Panc1 (cell line): Measurements from ENCODE around the gene HECTD3. TPM values are rescaled to one million over a fixed set of nuclear protein-coding genes. Genes with fewer than 3 reads are reported as not detected.
"Not testable (repeated sequence)": the region's sequence is repeated elsewhere in the genome, so short reads cannot be mapped to it uniquely, and the experiment has no call there.

Source experiments
- ATAC-seq: fragments of 200-7000 bp; cut with Tn5 transposase; 2 replicates; pipeline ENCODE4 v1.9.1; 2020; ENCODE audit warnings: mild to moderate bottlenecking, moderate library complexity
- BruUV-seq: library from RNA; stranded (reverse); fragments of 400-500 nt; replicated peaks from 2 replicates; lab custom pipeline; 2021; lab: Mats Ljungman, UMichigan
- CTCF ChIA-PET: fragments of 300-600 bp; sonication (Branson Sonifier 250); formaldehyde crosslinking; loops from one replicate; lab custom pipeline; 2022; ENCODE audit warnings: antibody characterized with exemption; lab: Charles Lee
- POLR2A ChIA-PET: fragments of 300-600 bp; sonication (Branson Sonifier 250); formaldehyde crosslinking; loops from one replicate; lab custom pipeline; 2022; ENCODE audit warnings: antibody characterized with exemption; lab: Charles Lee
- DNase-seq: peaks from one replicate; pipeline ENCODE4 v3.0.0-alpha.2; 2010; ENCODE audit warnings: low read depth, low spot score
- H3K27ac ChIP-seq: 2 replicates; pipeline ENCODE4 v1.5.1; 2011; ENCODE audit warnings: mild to moderate bottlenecking, low read length, inconsistent platforms
- H3K27me3 ChIP-seq: fragments of 200-500 bp; sonication (Bioruptor generic); 2 replicates; pipeline ENCODE4 v1.6.0; 2014; ENCODE audit warnings: low read length, inconsistent platforms; ENCODE audit not compliant: control insufficient read depth, insufficient read depth
- H3K36me3 ChIP-seq: fragments of 200-500 bp; sonication (Bioruptor generic); 2 replicates; pipeline ENCODE4 v1.5.1; 2014; ENCODE audit warnings: inconsistent platforms, mild to moderate bottlenecking, low read length, moderate library complexity; ENCODE audit not compliant: control insufficient read depth, insufficient read depth
- H3K4me1 ChIP-seq: 2 replicates; pipeline ENCODE4 v1.5.1; 2011; ENCODE audit warnings: inconsistent platforms, mild to moderate bottlenecking, low read length, moderate library complexity; ENCODE audit not compliant: control insufficient read depth, insufficient read depth
- H3K4me3 ChIP-seq, 2 experiments: 2 replicates each; pipeline ENCODE4 v1.5.1; 2011 to 2012; ENCODE audit warnings: low read depth in 2 of 2, low read length in 2 of 2, mild to moderate bottlenecking in 2 of 2, inconsistent platforms in 1 of 2, moderate library complexity in 1 of 2
- H3K9me3 ChIP-seq: fragments of 200-500 bp; sonication (Bioruptor generic); 2 replicates; pipeline ENCODE4 v1.5.1; 2014; ENCODE audit warnings: low read depth, mild to moderate bottlenecking, inconsistent platforms, low read length, moderate library complexity; ENCODE audit not compliant: control insufficient read depth, insufficient read depth
- SIN3A ChIP-seq: IDR thresholded peaks from 2 replicates; pipeline ENCODE4 v1.6.1; 2012; ENCODE audit warnings: low read depth, mild to moderate bottlenecking, low read length, moderate library complexity, borderline replicate concordance; ENCODE audit not compliant: insufficient read depth
- in situ Hi-C: cut with HindIII; loops from 2 replicates; pipeline ENCODE4 v1.10.0; 2016; ENCODE audit warnings: low sequenced_read_pairs, low pct_unique_long_range_greater_than_20kb
- intact Hi-C: fragments of 100-400 bp; cut with micrococcal nuclease; formaldehyde crosslinking; loops from one replicate; pipeline ENCODE4 v1.10.0; 2022; ENCODE audit not compliant: unreplicated experiment
- total RNA-seq: library from RNA; stranded (reverse); gene quantifications from one replicate; pipeline ENCODE4 v1.2.1, GENCODE V29; 2021; ENCODE audit not compliant: unreplicated experiment

HECTD3 gene
- total RNA-seq, 1 experiment from 2014 or later, result 27.2 TPM

- no TSS peak for BruUV-seq
- ATAC-seq (no peak), DNase-seq (no peak)
- ChIA-PET CTCF (no interaction called here), POLR2A (no interaction called here)
- in situ Hi-C loops (no loop called here), intact Hi-C loops (no loop called here)
- Histone ChIP-seq H3K36me3 (no peaks in the 10 kb centered on the region), H3K9me3 (no peaks in the 10 kb centered on the region), H3K27ac (no peak overlapping the region), H3K27me3 (no peaks in the 10 kb centered on the region), H3K4me1 (no peaks in the 10 kb centered on the region), H3K4me3 (no peak overlapping the region)
- TF ChIP-seq SIN3A, result no peak
Measured at GRCh38 chr1:44962729-44963128, 48.4 kb downstream of the HECTD3 start.

GRCh38 chr1:44962022-44962421 is 49.1 kb downstream of the HECTD3 start:
- intact Hi-C loops, H3K9me3 ChIP-seq, in situ Hi-C loops, H3K4me1 ChIP-seq, H3K36me3 ChIP-seq, CTCF ChIA-PET, ATAC-seq, DNase-seq, BruUV-seq, H3K27me3 ChIP-seq, H3K4me3 ChIP-seq, H3K27ac ChIP-seq: not testable (repeated sequence)
- POLR2A ChIA-PET, result interaction anchor here (0.6 kb wide), 1 partner anchor 70 kb away, joined by 5 read pairs; no protein-coding TSS in a partner anchor

- H3K27ac ChIP-seq, H3K4me1 ChIP-seq, ATAC-seq, H3K27me3 ChIP-seq, intact Hi-C loops, DNase-seq, H3K9me3 ChIP-seq, H3K36me3 ChIP-seq, BruUV-seq, in situ Hi-C loops, H3K4me3 ChIP-seq: not testable (repeated sequence)
- ChIA-PET POLR2A (interaction anchor here (0.6 to 0.7 kb wide), 2 partner anchors 15 to 115 kb away, joined by 3 to 6 read pairs; no protein-coding TSS in a partner anchor), CTCF (interaction anchor here (0.6 kb wide), 1 partner anchor 40 kb away, joined by 11 read pairs; no protein-coding TSS in a partner anchor)
Measured at GRCh38 chr1:44957566-44957965, 53.6 kb downstream of the HECTD3 start.

GRCh38 chr1:44956077-44956476 is 55.0 kb downstream of the HECTD3 start:
- CTCF ChIA-PET, H3K4me1 ChIP-seq, H3K9me3 ChIP-seq, H3K27ac ChIP-seq, in situ Hi-C loops, ATAC-seq, H3K36me3 ChIP-seq, H3K4me3 ChIP-seq, intact Hi-C loops, H3K27me3 ChIP-seq, BruUV-seq, DNase-seq: not testable (repeated sequence)
- POLR2A ChIA-PET, result interaction anchor here (0.6 kb wide), 1 partner anchor 9 kb away, joined by 3 read pairs; no protein-coding TSS in a partner anchor

Other genes with a start within 250 kb of the HECTD3 start
- 1,087 TPM for gene RPS8, start 235.8 kb downstream of the HECTD3 start, total RNA-seq
- gene BEST4, start 223.2 kb downstream of the HECTD3 start, total RNA-seq, result 0.15 TPM
- 13.7 TPM for gene PLK3, start 210.9 kb downstream of the HECTD3 start, total RNA-seq
- not detected for gene DYNLT4, start 204.0 kb downstream of the HECTD3 start, total RNA-seq
- gene BTBD19, start 202.8 kb downstream of the HECTD3 start, total RNA-seq, result 2.6 TPM
- 0.74 TPM for gene PTCH2, start 168.1 kb downstream of the HECTD3 start, total RNA-seq
- gene EIF2B3, start 24.7 kb downstream of the HECTD3 start, total RNA-seq, result 32.2 TPM
- 76.8 TPM for gene UROD, start 930 bp upstream of the HECTD3 start, total RNA-seq
- 7.9 TPM for gene ZSWIM5, start 195.3 kb upstream of the HECTD3 start, total RNA-seq